ENCODE data around the gene HASPIN.

- no peak for TF ChIP-seq ATF2 (CRISPR knock-in tag; IDR thresholded peaks at IDR 0.05; ENCODE audit: borderline replicate concordance, low read depth)
- TF ChIP-seq GTF2I (CRISPR knock-in tag; conservative IDR thresholded peaks at IDR 0.05): no peak
- TF ChIP-seq CREB1 (CRISPR knock-in tag; IDR thresholded peaks at IDR 0.05): no peak
- TF ChIP-seq CTCF (IDR thresholded peaks at IDR 0.05): no peak
- TF ChIP-seq PRDM15 (CRISPR knock-in tag; IDR thresholded peaks at IDR 0.05): no peak
- no peak for TF ChIP-seq TCF7 (CRISPR knock-in tag; IDR thresholded peaks at IDR 0.05; ENCODE audit: low read depth)
- TF ChIP-seq E2F1 (CRISPR knock-in tag; IDR thresholded peaks at IDR 0.05): no peak
- no peak for TF ChIP-seq CREM (CRISPR knock-in tag; IDR thresholded peaks at IDR 0.05)
Observed at GRCh38 chr17:3770466-3770865, 46.8 kb downstream of the HASPIN start.

Data from WTC11 (cell line).